WTC11 (cell line): Measurements from ENCODE around the gene ITK. TPM values are rescaled to one million over a fixed set of nuclear protein-coding genes. Genes with fewer than 3 reads are reported as not detected.

Source experiments
- ATAC-seq: fragments of 200-7000 bp; cut with Tn5 transposase; 2 replicates; pipeline ENCODE4 v1.10.0; 2021; ENCODE audit warnings: mild to moderate bottlenecking, moderate library complexity
- CTCF ChIA-PET: fragments of 300-600 bp; sonication (Branson Sonifier 250); formaldehyde crosslinking; loops from one replicate; lab custom pipeline; 2021; ENCODE audit warnings: antibody characterized with exemption; lab: Charles Lee
- POLR2A ChIA-PET: fragments of 350-600 bp; sonication (Branson Sonifier 250); formaldehyde crosslinking; loops from one replicate; lab custom pipeline; 2021; ENCODE audit warnings: antibody characterized with exemption; lab: Charles Lee
- DNase-seq: peaks from one replicate; pipeline ENCODE4 v3.0.0; 2021; ENCODE audit warnings: low spot score
- H3K27ac Mint-ChIP-seq: 2 replicates; pipeline ENCODE4 v1.8.0; 2021; ENCODE audit warnings: mixed read lengths
- H3K27me3 Mint-ChIP-seq: 2 replicates; pipeline ENCODE4 v1.8.0; 2021; ENCODE audit warnings: low read depth, mild to moderate bottlenecking, moderate library complexity, mixed read lengths
- H3K36me3 Mint-ChIP-seq: 2 replicates; pipeline ENCODE4 v1.8.0; 2021; ENCODE audit warnings: mixed read lengths
- H3K4me1 Mint-ChIP-seq: 2 replicates; pipeline ENCODE4 v1.8.0; 2022; ENCODE audit warnings: mixed read lengths
- H3K4me3 Mint-ChIP-seq: 2 replicates; pipeline ENCODE4 v1.8.0; 2021; ENCODE audit warnings: mild to moderate bottlenecking, moderate library complexity, mixed read lengths
- H3K9me3 Mint-ChIP-seq: 2 replicates; pipeline ENCODE4 v1.8.0; 2021; ENCODE audit warnings: mixed read lengths
- AFF4 ChIP-seq: sonication (generic); formaldehyde crosslinking; IDR thresholded peaks from 2 replicates; pipeline ENCODE4 v1.8.1; 2023; ENCODE audit warnings: mild to moderate bottlenecking, missing genetic modification reagents, borderline replicate concordance
- ARID4B ChIP-seq: sonication (generic); formaldehyde crosslinking; IDR thresholded peaks from 2 replicates; pipeline ENCODE4 v1.8.0; 2023; ENCODE audit warnings: missing genetic modification reagents, mild to moderate bottlenecking, borderline replicate concordance
- CBFB ChIP-seq: sonication (generic); formaldehyde crosslinking; IDR thresholded peaks from 2 replicates; pipeline ENCODE4 v1.8.1; 2022; ENCODE audit warnings: mild to moderate bottlenecking, low read depth, missing genetic modification reagents
- CTCF ChIP-seq: fragments of 200-600 bp; IDR thresholded peaks from 2 replicates; pipeline ENCODE4 v1.8.0; 2022; ENCODE audit warnings: antibody characterized with exemption
- E2F5 ChIP-seq: sonication (generic); formaldehyde crosslinking; IDR thresholded peaks from 2 replicates; pipeline ENCODE4 v1.8.1; 2022; ENCODE audit warnings: mild to moderate bottlenecking, moderate library complexity, missing genetic modification reagents
- HMGA2 ChIP-seq: fragments of 250-450 bp; sonication (Bioruptor Pico); IDR thresholded peaks from 2 replicates; pipeline ENCODE4 v1.4.0; 2021; ENCODE audit warnings: mild to moderate bottlenecking, moderate library complexity
- MYBL2 ChIP-seq: sonication (generic); formaldehyde crosslinking; IDR thresholded peaks from 2 replicates; pipeline ENCODE4 v1.8.1; 2023; ENCODE audit warnings: mild to moderate bottlenecking, moderate library complexity, missing genetic modification reagents
- NFYB ChIP-seq: sonication (generic); formaldehyde crosslinking; conservative IDR thresholded peaks from 2 replicates; pipeline ENCODE4 v1.8.0; 2022; ENCODE audit warnings: low read depth, missing genetic modification reagents
- SP1 ChIP-seq: sonication (generic); formaldehyde crosslinking; conservative IDR thresholded peaks from 2 replicates; pipeline ENCODE4 v1.8.1; 2022; ENCODE audit warnings: missing genetic modification reagents
- TEAD4 ChIP-seq: sonication (generic); formaldehyde crosslinking; IDR thresholded peaks from 2 replicates; pipeline ENCODE4 v1.8.0; 2022; ENCODE audit warnings: mild to moderate bottlenecking, missing genetic modification reagents
- ZNF232 ChIP-seq: sonication (generic); formaldehyde crosslinking; IDR thresholded peaks from 2 replicates; pipeline ENCODE4 v1.8.0; 2022; ENCODE audit warnings: mild to moderate bottlenecking, missing genetic modification reagents
- ZNF263 ChIP-seq: sonication (generic); formaldehyde crosslinking; IDR thresholded peaks from 2 replicates; pipeline ENCODE4 v1.8.1; 2022; ENCODE audit warnings: low read depth, mild to moderate bottlenecking, moderate library complexity, missing genetic modification reagents
- ZNF425 ChIP-seq: fragments of 250-450 bp; sonication (Bioruptor Pico); conservative IDR thresholded peaks from 2 replicates; pipeline ENCODE4 v1.9.0; 2021; ENCODE audit warnings: mild to moderate bottlenecking
- ZNF532 ChIP-seq: fragments of 250-450 bp; sonication (Bioruptor Pico); IDR thresholded peaks from 2 replicates; pipeline ENCODE4 v1.9.0; 2021; ENCODE audit warnings: mild to moderate bottlenecking, borderline replicate concordance
- total RNA-seq: library from RNA; stranded (reverse); gene quantifications from 3 replicates; pipeline ENCODE4 v1.2.3, GENCODE V29; 2021

The ITK gene
- total RNA-seq, 1 experiment from 2014 or later, result 0.52 TPM

GRCh38 chr5:157204765-157205164 lies 24.1 kb downstream of the ITK start:
- no peak overlapping the region for H3K4me3 Mint-ChIP-seq
- no peak for DNase-seq
- H3K36me3 Mint-ChIP-seq, result no peaks in the 10 kb centered on the region

GRCh38 chr5:157205708-157206107 lies 25.1 kb downstream of the ITK start:
- Mint-ChIP-seq H3K27ac (no peak overlapping the region), H3K4me3 (no peak overlapping the region), H3K4me1 (no peaks in the 10 kb centered on the region), H3K9me3 (peaks cover 6% of the 10 kb centered on the region), H3K27me3 (no peaks in the 10 kb centered on the region; the same call in 1 of the 2 replicates), H3K36me3 (no peaks in the 10 kb centered on the region)
- DNase-seq (no peak), ATAC-seq (no peak)
- ChIA-PET POLR2A (no interaction called here), CTCF (no interaction called here)
- no peak for TF ChIP-seq HMGA2 (CRISPR knock-in tag)
- no peak for TF ChIP-seq ZNF232 (CRISPR knock-in tag)
- TF ChIP-seq CTCF, result no peak
- TF ChIP-seq E2F5 (CRISPR knock-in tag), result no peak
- no peak for TF ChIP-seq MYBL2 (CRISPR knock-in tag)
- no peak for TF ChIP-seq TEAD4 (CRISPR knock-in tag)
- no peak for TF ChIP-seq ZNF425 (CRISPR knock-in tag)
- TF ChIP-seq ARID4B (CRISPR knock-in tag), result no peak
- no peak for TF ChIP-seq ZNF263
- TF ChIP-seq AFF4 (CRISPR knock-in tag), result no peak

More at GRCh38 chr5:157204765-157205164, 24.1 kb downstream of the ITK start:
- H3K27ac Mint-ChIP-seq, result no peak overlapping the region
- no peak for TF ChIP-seq SP1 (CRISPR knock-in tag)
- TF ChIP-seq NFYB (CRISPR knock-in tag), result no peak
- no peak for TF ChIP-seq CBFB (CRISPR knock-in tag)
- TF ChIP-seq ZNF532 (CRISPR knock-in tag), result no peak
- ATAC-seq, result no peak
- peaks cover 6% of the 10 kb centered on the region for H3K9me3 Mint-ChIP-seq
- POLR2A ChIA-PET, result no interaction called here
- no peaks in the 10 kb centered on the region; the same call in 1 of the 2 replicates for H3K27me3 Mint-ChIP-seq
- H3K4me1 Mint-ChIP-seq, result no peaks in the 10 kb centered on the region
- CTCF ChIA-PET, result interaction anchor here (1.9 kb wide), 1 partner anchor 56 kb away, joined by 8 read pairs; no protein-coding TSS in a partner anchor
